Activated naive CD4-positive, alpha-beta T cell treated with anti-CD3 and anti-CD28 coated beads, Interleukin-2, amount 50 U/mL, for 24 hours (primary cell): ENCODE results near the gene RASGRF2.
"Not testable (repeated sequence)": the region's sequence is repeated elsewhere in the genome, so short reads cannot be mapped to it uniquely, and the experiment has no call there.

Experiments
- H3K27ac Mint-ChIP-seq: one replicate; pipeline ENCODE4 v1.8.0; 2021; ENCODE audit warnings: mild to moderate bottlenecking, mixed read lengths
- H3K27me3 Mint-ChIP-seq: one replicate; pipeline ENCODE4 v1.8.0; 2021; ENCODE audit warnings: mixed read lengths
- H3K36me3 Mint-ChIP-seq: one replicate; pipeline ENCODE4 v1.8.0; 2021; ENCODE audit warnings: mixed read lengths
- H3K4me1 Mint-ChIP-seq: one replicate; pipeline ENCODE4 v1.8.0; 2021; ENCODE audit warnings: mixed read lengths
- H3K4me3 Mint-ChIP-seq: one replicate; pipeline ENCODE4 v1.8.0; 2021; ENCODE audit warnings: mild to moderate bottlenecking, mixed read lengths
- H3K9me3 Mint-ChIP-seq: one replicate; pipeline ENCODE4 v1.8.0; 2021; ENCODE audit warnings: mixed read lengths

The RASGRF2 gene

DNA sequence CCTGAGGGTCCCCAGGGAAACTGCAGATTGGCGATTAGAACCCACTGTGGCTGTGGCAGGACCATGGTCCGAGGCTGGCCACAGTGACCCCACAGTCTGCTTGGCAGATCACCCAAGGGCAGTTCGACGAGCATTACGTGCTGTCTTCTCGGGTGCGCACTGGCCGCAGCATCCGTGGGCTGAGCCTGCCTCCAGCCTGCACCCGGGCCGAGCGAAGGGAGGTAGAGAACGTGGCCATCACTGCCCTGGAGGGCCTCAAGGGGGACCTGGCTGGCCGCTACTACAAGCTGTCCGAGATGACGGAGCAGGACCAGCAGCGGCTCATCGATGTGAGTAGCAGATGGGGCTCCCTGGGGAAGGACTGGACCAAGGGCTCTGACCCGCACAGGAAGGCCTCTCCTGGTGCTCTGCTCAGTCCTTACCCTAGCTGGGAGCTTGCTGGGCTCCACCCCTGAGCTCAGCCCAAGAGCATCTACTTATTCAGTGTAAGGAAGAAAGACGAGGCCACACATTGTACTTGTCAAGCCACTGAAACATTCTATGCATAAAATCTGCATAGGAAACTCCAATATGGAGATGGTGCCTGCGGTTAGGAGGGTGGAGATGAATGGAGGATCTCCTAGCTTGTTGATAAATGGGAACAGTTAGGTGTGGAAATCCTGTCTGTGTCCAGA lies 294.9 kb downstream of the RASGRF2 start:
- no peaks in the 10 kb centered on the region for H3K27me3 Mint-ChIP-seq
- H3K36me3 Mint-ChIP-seq = peaks cover 10% of the 10 kb centered on the region
- peaks cover 2% of the 10 kb centered on the region for H3K9me3 Mint-ChIP-seq
- no peak overlapping the region for H3K27ac Mint-ChIP-seq
- no peak overlapping the region for H3K4me3 Mint-ChIP-seq
- H3K4me1 Mint-ChIP-seq = no peaks in the 10 kb centered on the region

DNA sequence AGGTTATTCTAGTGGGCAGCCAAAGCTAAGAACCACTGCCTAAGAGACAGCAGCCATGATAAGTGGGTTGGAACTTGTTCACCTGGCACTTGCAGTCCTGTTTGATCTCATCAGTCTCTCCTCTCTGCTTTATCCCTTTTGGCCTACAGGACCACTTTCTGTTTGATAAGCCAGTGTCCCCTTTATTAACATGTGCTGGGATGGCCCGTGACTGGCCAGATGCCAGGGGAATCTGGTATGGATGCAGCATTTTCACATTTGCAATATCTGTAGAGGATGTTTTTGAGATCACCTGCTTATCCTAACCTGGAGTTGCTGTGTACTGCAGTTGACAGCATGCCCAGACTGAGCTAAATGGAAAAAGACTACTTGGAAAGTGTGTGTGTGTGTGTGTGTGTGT lies 296.6 kb downstream of the RASGRF2 start:
- Mint-ChIP-seq H3K36me3 (peaks cover 26% of the 10 kb centered on the region), H3K27ac (no peak overlapping the region), H3K4me1 (no peaks in the 10 kb centered on the region)

DNA sequence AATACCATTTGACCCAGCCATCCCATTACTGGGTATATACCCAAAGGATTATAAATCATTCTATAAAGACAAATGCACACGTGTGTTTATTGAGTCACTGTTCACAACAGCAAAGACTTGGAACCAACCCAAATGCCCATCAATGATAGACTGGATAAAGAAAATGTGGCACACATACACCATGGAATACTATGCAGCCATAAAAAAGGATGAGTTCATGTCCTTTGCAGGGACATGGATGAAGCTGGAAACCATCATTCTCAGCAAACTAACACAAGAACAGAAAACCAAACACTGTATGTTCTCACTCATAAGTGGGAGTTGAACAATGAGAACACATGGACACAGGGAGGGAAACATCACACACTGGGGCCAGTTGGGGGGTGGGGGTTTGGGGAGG lies 302.6 kb downstream of the RASGRF2 start:
- H3K4me1 Mint-ChIP-seq, H3K9me3 Mint-ChIP-seq, H3K27me3 Mint-ChIP-seq, H3K27ac Mint-ChIP-seq, H3K4me3 Mint-ChIP-seq: not testable (repeated sequence)
- peaks cover 32% of the 10 kb centered on the region for H3K36me3 Mint-ChIP-seq

More for the DNA sequence above, 296.6 kb downstream of the RASGRF2 start:
- H3K9me3 Mint-ChIP-seq = peaks cover 5% of the 10 kb centered on the region
- H3K27me3 Mint-ChIP-seq = no peaks in the 10 kb centered on the region
- H3K4me3 Mint-ChIP-seq = no peak overlapping the region

DNA sequence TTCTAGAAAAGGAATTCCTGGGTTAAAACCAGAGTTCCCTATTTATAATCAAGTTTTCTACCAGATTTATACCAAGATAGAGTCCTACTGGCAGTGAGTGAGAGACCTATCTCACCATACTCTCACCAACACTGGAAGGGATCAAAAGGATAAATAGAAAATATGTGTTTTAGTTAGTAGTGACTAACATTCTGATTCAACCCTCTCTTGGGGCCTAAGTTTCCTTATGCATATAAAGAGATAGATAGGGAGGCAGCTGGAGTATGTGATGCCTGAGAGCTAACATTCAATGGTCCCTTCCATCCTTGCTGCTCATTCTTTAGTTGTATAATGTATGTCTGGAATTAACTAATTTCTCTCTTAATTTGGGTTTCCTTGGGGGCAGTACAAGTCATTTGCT lies 304.9 kb downstream of the RASGRF2 start:
- peaks cover 2% of the 10 kb centered on the region for H3K9me3 Mint-ChIP-seq
- H3K36me3 Mint-ChIP-seq = peaks cover 25% of the 10 kb centered on the region
- no peak overlapping the region for H3K4me3 Mint-ChIP-seq
- peaks cover 13% of the 10 kb centered on the region for H3K4me1 Mint-ChIP-seq
- no peak overlapping the region for H3K27ac Mint-ChIP-seq
- no peaks in the 10 kb centered on the region for H3K27me3 Mint-ChIP-seq

DNA sequence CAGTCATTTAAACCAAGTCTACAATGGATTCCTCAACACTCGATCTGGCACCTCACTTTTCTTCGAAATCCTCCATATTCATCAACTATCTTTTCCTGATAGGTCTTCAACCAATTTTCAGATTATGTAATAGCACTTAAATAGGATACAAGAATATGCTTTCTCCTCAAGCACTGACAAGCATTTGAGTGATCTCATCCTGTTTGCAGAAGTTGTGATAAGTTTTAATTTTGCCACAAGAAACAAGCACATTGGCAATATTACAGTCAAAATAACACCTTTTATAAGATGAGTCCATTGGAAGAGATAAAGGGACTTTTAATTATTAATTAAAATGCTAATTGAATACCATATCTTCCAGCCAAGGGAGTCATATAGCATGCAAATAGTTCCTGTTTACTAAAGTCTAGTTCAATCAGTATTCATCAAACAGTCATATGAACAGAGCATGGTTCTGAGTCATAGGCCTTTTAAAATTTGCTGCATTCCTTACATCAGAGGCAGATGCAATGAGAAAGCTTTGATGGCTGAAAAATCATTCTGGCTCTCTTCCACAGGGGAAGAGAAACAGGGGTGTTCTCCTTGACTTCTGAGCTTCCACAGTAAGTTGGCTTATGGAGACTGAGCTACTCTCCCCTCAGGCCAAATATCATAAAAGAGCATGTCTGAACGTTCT lies 308.5 kb downstream of the RASGRF2 start:
- Mint-ChIP-seq H3K36me3 (peaks cover 24% of the 10 kb centered on the region), H3K27ac (no peak overlapping the region), H3K27me3 (no peaks in the 10 kb centered on the region), H3K9me3 (peaks cover 15% of the 10 kb centered on the region), H3K4me1 (peaks cover 32% of the 10 kb centered on the region), H3K4me3 (no peak overlapping the region)

- Mint-ChIP-seq H3K27me3 (no peaks in the 10 kb centered on the region), H3K36me3 (peaks cover 32% of the 10 kb centered on the region), H3K9me3 (peaks cover 28% of the 10 kb centered on the region), H3K4me3 (no peak overlapping the region), H3K27ac (no peak overlapping the region), H3K4me1 (peaks cover 38% of the 10 kb centered on the region)
These were observed 309.7 kb downstream of the RASGRF2 start for GRCh38 chr5:81269751-81270393.

DNA sequence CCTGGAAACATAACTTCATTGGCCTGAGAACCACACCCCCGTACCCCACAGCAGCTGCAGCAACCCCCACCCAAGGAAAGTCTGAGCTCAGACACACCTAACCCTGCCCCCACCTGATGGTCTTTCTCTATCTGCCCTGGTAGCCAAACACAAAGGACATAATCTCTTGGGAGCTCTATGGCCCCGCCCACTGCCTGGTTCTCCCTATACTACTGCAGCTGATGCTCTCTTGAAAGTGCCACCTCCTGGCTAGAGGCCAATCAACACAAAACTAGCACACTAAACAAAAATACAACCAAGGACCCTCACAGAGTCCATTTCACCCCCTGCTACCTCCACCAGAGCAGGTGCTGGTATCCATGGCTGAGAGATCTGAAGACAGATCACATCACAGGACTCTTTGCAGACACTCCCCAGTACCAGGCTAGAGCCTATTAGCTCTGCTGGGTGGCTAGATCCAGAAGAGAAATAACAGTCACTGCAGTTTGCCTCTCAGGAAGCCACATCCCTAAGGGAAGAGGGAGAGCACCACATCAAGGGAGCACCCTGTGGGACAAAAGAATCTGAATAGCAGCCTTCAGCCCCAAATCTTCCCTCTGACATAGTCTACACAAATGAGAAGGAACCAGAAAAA lies 310.3 kb downstream of the RASGRF2 start:
- not testable (repeated sequence) for H3K4me3 Mint-ChIP-seq, H3K27me3 Mint-ChIP-seq
- Mint-ChIP-seq H3K36me3 (peaks cover 37% of the 10 kb centered on the region), H3K27ac (peak overlapping the region; percentile 71), H3K4me1 (peaks cover 39% of the 10 kb centered on the region), H3K9me3 (peaks cover 31% of the 10 kb centered on the region)
